NT2/D1 (cell line): Measurements from ENCODE around the gene SYN1.

Experiments used
- DNase-seq: peaks from one replicate; pipeline ENCODE4 v3.0.0-alpha.2; 2011; ENCODE audit warnings: low read depth, low spot score
- H3K27me3 ChIP-seq: 2 replicates; pipeline ENCODE4 v1.6.0; 2011; ENCODE audit warnings: mild to moderate bottlenecking; ENCODE audit not compliant: insufficient read length, insufficient read depth
- H3K36me3 ChIP-seq: 2 replicates; pipeline ENCODE4 v1.6.1; 2011; ENCODE audit warnings: mild to moderate bottlenecking, low read length, mixed read lengths; ENCODE audit not compliant: insufficient read depth, insufficient read length
- H3K4me1 ChIP-seq: 2 replicates; pipeline ENCODE4 v1.5.1; 2011; ENCODE audit not compliant: insufficient read depth, insufficient read length
- H3K4me3 ChIP-seq: 2 replicates; pipeline ENCODE4 v1.5.1; 2011; ENCODE audit warnings: low read depth; ENCODE audit not compliant: insufficient read length
- H3K9ac ChIP-seq: 2 replicates; pipeline ENCODE4 v1.6.0; 2011; ENCODE audit warnings: low read depth; ENCODE audit not compliant: insufficient read length
- H3K9me3 ChIP-seq: 2 replicates; pipeline ENCODE4 v1.5.1; 2011; ENCODE audit warnings: mild to moderate bottlenecking, low read length; ENCODE audit not compliant: insufficient read depth
- SUZ12 ChIP-seq: IDR thresholded peaks from 2 replicates; pipeline ENCODE4 v1.6.1; 2011; ENCODE audit not compliant: insufficient read length, insufficient read depth; ENCODE audit errors: extremely low read depth
- YY1 ChIP-seq: IDR thresholded peaks from 2 replicates; pipeline ENCODE4 v1.6.1; 2011; ENCODE audit not compliant: insufficient read length, insufficient read depth
- ZNF274 ChIP-seq: IDR thresholded peaks from 2 replicates; pipeline ENCODE4 v1.6.1; 2011; ENCODE audit warnings: mild to moderate bottlenecking, low read depth, low read length

Gene SYN1

GRCh38 chrX:47561659-47562151 lies 58.0 kb downstream of the SYN1 start:
- Histone ChIP-seq H3K9me3 (no peaks in the 10 kb centered on the region), H3K36me3 (peaks cover 44% of the 10 kb centered on the region), H3K4me1 (peaks cover 6% of the 10 kb centered on the region), H3K27me3 (no peaks in the 10 kb centered on the region), H3K4me3 (peak overlapping the region; percentile 75), H3K9ac (peak overlapping the region; percentile 91)
- DNase-seq, result no peak
- TF ChIP-seq SUZ12 (no peak), ZNF274 (no peak), YY1 (no peak)

- H3K27me3 ChIP-seq, result no peaks in the 10 kb centered on the region
- H3K4me1 ChIP-seq, result peaks cover 6% of the 10 kb centered on the region
- H3K9me3 ChIP-seq, result no peaks in the 10 kb centered on the region
- TF ChIP-seq SUZ12, result no peak
- peak; percentile 48 for TF ChIP-seq YY1
- H3K36me3 ChIP-seq, result peaks cover 38% of the 10 kb centered on the region
- peak; percentile 98 for DNase-seq
- H3K9ac ChIP-seq, result peak within 1 kb of the TSS; percentile 91
- H3K4me3 ChIP-seq, result peak within 1 kb of the TSS; percentile 75
These were observed 58.6 kb downstream of the SYN1 start, which contains the start of gene ARAF for GRCh38 chrX:47560934-47561658. TSS of gene ARAF (plus strand) at chrX:47561205. CDS start at chrX:47562968, 1,763 bp downstream.

GRCh38 chrX:47560179-47560933 lies 59.3 kb downstream of the SYN1 start:
- H3K36me3 ChIP-seq, result peaks cover 30% of the 10 kb centered on the region
- TF ChIP-seq YY1, result no peak
- no peak for TF ChIP-seq SUZ12
- TF ChIP-seq ZNF274, result no peak
- no peak for DNase-seq
- H3K9me3 ChIP-seq, result no peaks in the 10 kb centered on the region
- H3K4me3 ChIP-seq, result peak overlapping the region; percentile 45
- no peaks in the 10 kb centered on the region for H3K27me3 ChIP-seq
- peak overlapping the region; percentile 69 for H3K9ac ChIP-seq
- peaks cover 6% of the 10 kb centered on the region for H3K4me1 ChIP-seq

- no peak for DNase-seq
- TF ChIP-seq ZNF274, result no peak
- TF ChIP-seq YY1, result no peak
- TF ChIP-seq SUZ12, result no peak
- Histone ChIP-seq H3K4me1 (peaks cover 6% of the 10 kb centered on the region), H3K4me3 (no peak overlapping the region), H3K27me3 (no peaks in the 10 kb centered on the region), H3K9ac (no peak overlapping the region), H3K9me3 (no peaks in the 10 kb centered on the region), H3K36me3 (peaks cover 11% of the 10 kb centered on the region)
These were observed 61.2 kb downstream of the SYN1 start for GRCh38 chrX:47558436-47558835.

GRCh38 chrX:47556045-47556623 lies 63.5 kb downstream of the SYN1 start:
- Histone ChIP-seq H3K4me1 (no peaks in the 10 kb centered on the region), H3K9me3 (no peaks in the 10 kb centered on the region), H3K27me3 (no peaks in the 10 kb centered on the region), H3K4me3 (peak overlapping the region; percentile 44), H3K36me3 (no peaks in the 10 kb centered on the region), H3K9ac (peak overlapping the region; percentile 84)
- peak; percentile 88 for DNase-seq
- TF ChIP-seq ZNF274 (no peak), YY1 (no peak), SUZ12 (no peak)

- no peak for DNase-seq
- Histone ChIP-seq H3K27me3 (no peaks in the 10 kb centered on the region), H3K4me1 (no peaks in the 10 kb centered on the region), H3K9ac (no peak overlapping the region), H3K36me3 (no peaks in the 10 kb centered on the region), H3K4me3 (no peak overlapping the region), H3K9me3 (no peaks in the 10 kb centered on the region)
- TF ChIP-seq SUZ12 (no peak), ZNF274 (no peak), YY1 (no peak)
These were observed 76.2 kb downstream of the SYN1 start for GRCh38 chrX:47543496-47543895.
